A673 (cell line): ENCODE measurements around the gene MAST4. TPM values are rescaled to one million over a fixed set of nuclear protein-coding genes. Genes with fewer than 3 reads are reported as not detected.
A peak's percentile ranks its signal among the peaks of the same experiment; 100 is the strongest.

Experiments
- Bru-seq: library from RNA; stranded (reverse); fragments of 400-500 nt; gene quantifications from one replicate; lab custom pipeline; 2021; lab: Mats Ljungman, UMichigan
- BruChase-seq, 2 experiments: library from RNA; stranded (reverse); fragments of 400-500 nt; gene quantifications; one replicate each; lab custom pipeline; 2021; lab: Mats Ljungman, UMichigan
- BruUV-seq: library from RNA; stranded (reverse); fragments of 400-500 nt; replicated peaks from 2 replicates; lab custom pipeline; 2021; lab: Mats Ljungman, UMichigan
- CTCF ChIA-PET: fragments of 300-600 bp; sonication (Branson Sonifier 250); formaldehyde crosslinking; loops from one replicate; lab custom pipeline; 2022; ENCODE audit warnings: antibody characterized with exemption; lab: Charles Lee
- POLR2A ChIA-PET: fragments of 300-600 bp; sonication (Branson Sonifier 250); formaldehyde crosslinking; loops from one replicate; lab custom pipeline; 2022; ENCODE audit warnings: antibody characterized with exemption; ENCODE audit not compliant: low non-redundant PET; lab: Charles Lee
- DNase-seq: peaks from one replicate; pipeline ENCODE4 v3.0.0-alpha.2; 2015; ENCODE audit warnings: low spot score
- H3K27ac ChIP-seq: fragments of 200-600 bp; sonication (generic); 2 replicates; pipeline ENCODE4 v1.5.1; 2016; ENCODE audit warnings: mixed run types, low read depth, mild to moderate bottlenecking, mixed read lengths, antibody characterized with exemption, low read length; ENCODE audit not compliant: poor library complexity, severe bottlenecking
- H3K27me3 ChIP-seq: fragments of 200-600 bp; sonication (generic); replicated peaks from 2 replicates; pipeline ENCODE4 v1.6.1; 2017; ENCODE audit warnings: mixed run types, low read depth, mild to moderate bottlenecking, mixed read lengths, antibody characterized with exemption, low read length; ENCODE audit not compliant: insufficient read depth, poor library complexity
- H3K36me3 ChIP-seq: fragments of 200-600 bp; sonication (generic); 2 replicates; pipeline ENCODE4 v1.6.1; 2016; ENCODE audit warnings: mixed run types, mild to moderate bottlenecking, mixed read lengths, antibody characterized with exemption, low read length; ENCODE audit not compliant: insufficient read depth, poor library complexity, severe bottlenecking
- H3K4me1 ChIP-seq: fragments of 200-600 bp; sonication (generic); 2 replicates; pipeline ENCODE4 v1.6.1; 2017; ENCODE audit warnings: mixed run types, mild to moderate bottlenecking, mixed read lengths, antibody characterized with exemption, low read length; ENCODE audit not compliant: insufficient read depth, poor library complexity, severe bottlenecking
- H3K4me3 ChIP-seq: fragments of 200-600 bp; sonication (generic); 2 replicates; pipeline ENCODE4 v1.5.1; 2016; ENCODE audit warnings: low read depth, mixed run types, mild to moderate bottlenecking, mixed read lengths, low read length; ENCODE audit not compliant: poor library complexity, severe bottlenecking
- H3K9me3 ChIP-seq: fragments of 200-600 bp; sonication (generic); 2 replicates; pipeline ENCODE4 v1.6.1; 2016; ENCODE audit warnings: mixed run types, low read depth, mild to moderate bottlenecking, mixed read lengths, antibody characterized with exemption, low read length; ENCODE audit not compliant: poor library complexity, severe bottlenecking
- EZH2 ChIP-seq: fragments of 200-600 bp; sonication (generic); IDR thresholded peaks from 2 replicates; pipeline ENCODE4 v1.6.1; 2017; ENCODE audit warnings: borderline replicate concordance, low read depth, mild to moderate bottlenecking, mixed read lengths, antibody characterized with exemption, low read length; ENCODE audit not compliant: poor library complexity, severe bottlenecking
- intact Hi-C: fragments of 100-400 bp; cut with micrococcal nuclease; formaldehyde crosslinking; loops from one replicate; pipeline ENCODE4 v1.10.0; 2022; ENCODE audit not compliant: unreplicated experiment
- long read RNA-seq: library from polyadenylated mRNA; stranded (forward); transcript quantifications from one replicate; pipeline ENCODE4 v2.0.0, GENCODE V29; 2022
- total RNA-seq: library from RNA; stranded (reverse); gene quantifications from 2 replicates; pipeline ENCODE4 v1.2.3, GENCODE V29; 2021
- TF ChIP-seq, protein P1 (sequence below): fragments of 300-800, 200-600 bp; sonication (generic); conservative IDR thresholded peaks from 2 replicates; pipeline ENCODE4 v1.5.1; 2017; ENCODE audit warnings: low read depth, mild to moderate bottlenecking, antibody characterized with exemption, low read length, moderate library complexity, mixed read lengths

The MAST4 gene
- total RNA-seq (4.5 and 4.7 TPM in 2 replicates), Bru-seq, nascent RNA (percentile 38 among the genes with signal in this experiment), BruChase-seq, experiment 1, labeled RNA remaining after a 2-hour chase (percentile 29 among the genes with signal in this experiment), BruChase-seq, experiment 2, labeled RNA remaining after a 6-hour chase (percentile 25 among the genes with signal in this experiment)
- long read RNA-seq, partial matches to known transcripts = 1 of 1 reads
- long read RNA-seq, other reads (novel, unspliced or antisense) = 0 of 1 reads

- intact Hi-C loops = loop anchor here (10.0 kb wide), 1 partner anchor 169 kb away; no protein-coding TSS in a partner anchor
- Histone ChIP-seq H3K4me3 (peak within 1 kb of the TSS; percentile 58), H3K27ac (no peak within 1 kb of the TSS), H3K9me3 (no peaks in the 10 kb centered on the region), H3K4me1 (peaks cover 3% of the 10 kb centered on the region), H3K36me3 (no peaks in the 10 kb centered on the region), H3K27me3 (peaks cover 90% of the 10 kb centered on the region)
- peak; percentile 87 for DNase-seq
- no TSS peak for BruUV-seq
- no peak for TF ChIP-seq EZH2
- TF ChIP-seq, protein P1, sequence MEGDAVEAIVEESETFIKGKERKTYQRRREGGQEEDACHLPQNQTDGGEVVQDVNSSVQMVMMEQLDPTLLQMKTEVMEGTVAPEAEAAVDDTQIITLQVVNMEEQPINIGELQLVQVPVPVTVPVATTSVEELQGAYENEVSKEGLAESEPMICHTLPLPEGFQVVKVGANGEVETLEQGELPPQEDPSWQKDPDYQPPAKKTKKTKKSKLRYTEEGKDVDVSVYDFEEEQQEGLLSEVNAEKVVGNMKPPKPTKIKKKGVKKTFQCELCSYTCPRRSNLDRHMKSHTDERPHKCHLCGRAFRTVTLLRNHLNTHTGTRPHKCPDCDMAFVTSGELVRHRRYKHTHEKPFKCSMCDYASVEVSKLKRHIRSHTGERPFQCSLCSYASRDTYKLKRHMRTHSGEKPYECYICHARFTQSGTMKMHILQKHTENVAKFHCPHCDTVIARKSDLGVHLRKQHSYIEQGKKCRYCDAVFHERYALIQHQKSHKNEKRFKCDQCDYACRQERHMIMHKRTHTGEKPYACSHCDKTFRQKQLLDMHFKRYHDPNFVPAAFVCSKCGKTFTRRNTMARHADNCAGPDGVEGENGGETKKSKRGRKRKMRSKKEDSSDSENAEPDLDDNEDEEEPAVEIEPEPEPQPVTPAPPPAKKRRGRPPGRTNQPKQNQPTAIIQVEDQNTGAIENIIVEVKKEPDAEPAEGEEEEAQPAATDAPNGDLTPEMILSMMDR = no peak
- ChIA-PET POLR2A (no interaction called here), CTCF (no interaction called here)
Observed at GRCh38 chr5:66595756-66596635, at the start of gene MAST4. TSS of gene MAST4 (plus strand) at chr5:66596393. CDS start at chr5:66596656, 263 bp downstream.

DNA sequence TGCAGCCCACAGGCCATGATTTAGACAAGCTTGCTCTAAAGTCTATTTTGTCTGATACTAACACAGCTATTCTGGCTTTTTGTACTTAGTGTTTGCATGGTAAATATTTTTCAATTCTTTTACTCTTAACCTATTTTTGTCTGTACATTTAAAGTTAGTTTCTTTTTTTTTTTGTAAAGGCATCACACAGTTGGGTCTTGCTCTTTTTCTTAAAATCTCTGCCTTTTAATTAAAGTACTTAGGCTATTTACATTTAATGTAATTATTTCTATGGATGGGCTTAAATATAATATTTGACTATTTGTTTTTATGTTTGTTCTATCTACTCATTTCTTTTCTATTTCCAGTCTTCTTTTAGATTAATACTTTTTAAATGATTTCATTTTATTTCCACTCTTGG is 49.7 kb upstream of the MAST4 start:
- BruUV-seq = no TSS peak
- POLR2A ChIA-PET = no interaction called here
- Histone ChIP-seq H3K4me1 (no peaks in the 10 kb centered on the region), H3K27ac (no peak overlapping the region), H3K27me3 (no peaks in the 10 kb centered on the region), H3K36me3 (no peaks in the 10 kb centered on the region), H3K4me3 (no peak overlapping the region), H3K9me3 (peaks cover 6% of the 10 kb centered on the region)
- no peak for DNase-seq
- no peak for TF ChIP-seq EZH2
- TF ChIP-seq, protein P1 = no peak
- CTCF ChIA-PET = no interaction called here
- intact Hi-C loops = no loop called here

- intact Hi-C loops = no loop called here
- no TSS peak for BruUV-seq
- H3K27ac ChIP-seq = no peak overlapping the region
- H3K4me1 ChIP-seq = no peaks in the 10 kb centered on the region
- H3K4me3 ChIP-seq = no peak overlapping the region
- peaks cover 2% of the 10 kb centered on the region for H3K9me3 ChIP-seq
- no peaks in the 10 kb centered on the region for H3K36me3 ChIP-seq
- ChIA-PET POLR2A (no interaction called here), CTCF (no interaction called here)
- DNase-seq = no peak
- H3K27me3 ChIP-seq = no peaks in the 10 kb centered on the region
- TF ChIP-seq EZH2 = no peak
- TF ChIP-seq, protein P1 = no peak
Observed at GRCh38 chr5:66551338-66551737, 44.9 kb upstream of the MAST4 start.
